ENCODE data around the gene ARX. TPM values are rescaled to one million over a fixed set of nuclear protein-coding genes. Genes with fewer than 3 reads are reported as not detected.

The ARX gene
- polyA plus RNA-seq, 3 donors = not detected

DNA sequence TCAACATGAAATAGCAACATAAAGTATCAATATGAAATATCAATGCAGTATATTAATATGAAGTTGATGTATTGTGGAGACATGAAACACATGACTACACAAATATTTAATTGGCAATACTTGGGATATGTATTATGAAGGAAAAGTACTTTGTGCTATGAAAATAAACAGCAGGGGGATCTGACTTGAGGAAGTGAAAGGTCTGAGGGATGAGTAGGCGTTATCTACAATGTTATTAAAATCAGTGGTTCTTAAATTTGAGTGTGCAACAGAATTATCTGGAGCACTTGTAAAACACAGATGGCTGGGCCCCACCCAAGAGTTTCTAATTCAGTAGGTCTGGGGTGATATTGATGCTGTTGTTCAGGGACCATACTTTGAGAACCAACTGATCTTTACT is 27.4 kb upstream of the ARX start:
- no peak overlapping the region for H3K4me2 ChIP-seq (replicated peaks; ENCODE audit: extremely low read depth, low read length, poor library complexity, severe bottlenecking)
- 20% methylated on average over 1 of the region's 1 CpG for WGBS (ENCODE audit: insufficient coverage)
- H3K9ac ChIP-seq (ENCODE audit: insufficient read depth, low read length, poor library complexity, severe bottlenecking) = no peak overlapping the region
- no peak overlapping the region for H2AFZ ChIP-seq (ENCODE audit: insufficient read depth, low read depth, low read length, poor library complexity, severe bottlenecking)
- no peaks in the 10 kb centered on the region for H3K9me3 ChIP-seq (replicated peaks in 1 of 2; ENCODE audit: control insufficient read depth in 1 of 2, insufficient read depth in 1 of 2, low read length in 2 of 2)
- DNase-seq = no peak
- no peaks in the 10 kb centered on the region for H3K36me3 ChIP-seq (replicated peaks in 1 of 2; ENCODE audit: control insufficient read depth in 1 of 2, insufficient read depth in 2 of 2, low read length in 2 of 2)
- H3K4me3 Mint-ChIP-seq = no peak overlapping the region
- H3K4me3 ChIP-seq (replicated peaks in 1 of 3; ENCODE audit: low read depth in 2 of 3, low read length in 3 of 3) = no peak overlapping the region
- TF ChIP-seq CTCF (IDR thresholded peaks at IDR 0.05) = no peak
- H3K36me3 Mint-ChIP-seq = no peaks in the 10 kb centered on the region
- H4K20me1 ChIP-seq (ENCODE audit: insufficient read depth, low read length) = no peaks in the 10 kb centered on the region
- H3K27ac ChIP-seq (ENCODE audit: low read depth in 1 of 2, low read length in 2 of 2) = no peak overlapping the region
- peaks cover 0 to 27% (median 2%) of the 10 kb centered on the region in 7 donors for H3K9me3 Mint-ChIP-seq
- H3K4me1 ChIP-seq (ENCODE audit: control insufficient read depth in 1 of 2, insufficient read depth in 2 of 2, low read length in 2 of 2) = no peaks in the 10 kb centered on the region
- H3K4me1 Mint-ChIP-seq = peaks cover 10% of the 10 kb centered on the region
- no peaks in the 10 kb centered on the region for H3K79me2 ChIP-seq (ENCODE audit: insufficient read depth, low read length)
- H3K27ac Mint-ChIP-seq = no peak overlapping the region
- peaks cover 0 to 3% (median 2%) of the 10 kb centered on the region in 3 donors for H3K27me3 Mint-ChIP-seq (ENCODE audit: low read depth in 3 of 3)
- intact Hi-C loops (cut with micrococcal nuclease) = no loop called here
- H3K27me3 ChIP-seq (ENCODE audit: control insufficient read depth in 2 of 2, insufficient read depth in 2 of 2, low read length in 2 of 2) = no peaks in the 10 kb centered on the region

- no peak overlapping the region for H3K4me2 ChIP-seq (replicated peaks; ENCODE audit: extremely low read depth, low read length, poor library complexity, severe bottlenecking)
- Mint-ChIP-seq H3K9me3 (peaks cover 0 to 26% (median 2%) of the 10 kb centered on the region in 7 donors), H3K4me1 (peaks cover 7% of the 10 kb centered on the region), H3K27me3 (ENCODE audit: low read depth in 3 of 3) (peaks cover 0 to 5% (median 0%) of the 10 kb centered on the region in 3 donors), H3K27ac (no peak overlapping the region), H3K4me3 (no peak overlapping the region), H3K36me3 (no peaks in the 10 kb centered on the region)
- H4K20me1 ChIP-seq (ENCODE audit: insufficient read depth, low read length) = no peaks in the 10 kb centered on the region
- intact Hi-C loops (cut with micrococcal nuclease) = no loop called here
- no peak for TF ChIP-seq CTCF (IDR thresholded peaks at IDR 0.05)
- no peak for DNase-seq
- H3K27ac ChIP-seq (ENCODE audit: low read depth in 1 of 2, low read length in 2 of 2) = no peak overlapping the region
- no peak overlapping the region for H3K9ac ChIP-seq (ENCODE audit: insufficient read depth, low read length, poor library complexity, severe bottlenecking)
- no peak overlapping the region for H3K4me3 ChIP-seq (replicated peaks in 1 of 3; ENCODE audit: low read depth in 2 of 3, low read length in 3 of 3)
- H3K9me3 ChIP-seq (replicated peaks in 1 of 2; ENCODE audit: control insufficient read depth in 1 of 2, insufficient read depth in 1 of 2, low read length in 2 of 2) = no peaks in the 10 kb centered on the region
- WGBS (ENCODE audit: insufficient coverage) = 71% methylated on average over 2 of the region's 10 CpGs
- no peaks in the 10 kb centered on the region for H3K4me1 ChIP-seq (ENCODE audit: control insufficient read depth in 1 of 2, insufficient read depth in 2 of 2, low read length in 2 of 2)
- H3K27me3 ChIP-seq (ENCODE audit: control insufficient read depth in 2 of 2, insufficient read depth in 2 of 2, low read length in 2 of 2) = no peaks in the 10 kb centered on the region
- H2AFZ ChIP-seq (ENCODE audit: insufficient read depth, low read depth, low read length, poor library complexity, severe bottlenecking) = no peak overlapping the region
- H3K79me2 ChIP-seq (ENCODE audit: insufficient read depth, low read length) = no peaks in the 10 kb centered on the region
- H3K36me3 ChIP-seq (replicated peaks in 1 of 2; ENCODE audit: control insufficient read depth in 1 of 2, insufficient read depth in 2 of 2, low read length in 2 of 2) = no peaks in the 10 kb centered on the region
These were observed 23.3 kb upstream of the ARX start for GRCh38 chrX:25039036-25039435.

Measured in CD14-positive monocyte (primary cell).